ENCODE data around the gene AGRP. TPM values are rescaled to one million over a fixed set of nuclear protein-coding genes. Genes with fewer than 3 reads are reported as not detected.
A peak's percentile ranks its signal among the peaks of the same experiment; 100 is the strongest.

Gene AGRP
- total and polyA plus RNA-seq, 12 donors = 2.9 to 98.1 (median 10.4) TPM

- no peak for DNase-seq
- TF ChIP-seq POLR2A (IDR thresholded peaks at IDR 0.05) (no peak), CTCF (IDR thresholded peaks at IDR 0.05) (no peak)
- Histone ChIP-seq H3K27ac (no peak overlapping the region), H3K4me1 (replicated peaks in 1 of 2) (peaks cover 28 to 54% of the 10 kb centered on the region in 2 donors), H3K27me3 (no peaks in the 10 kb centered on the region), H3K9me3 (replicated peaks in 1 of 3) (no peaks in the 10 kb centered on the region), H3K4me3 (no peak overlapping the region), H3K36me3 (replicated peaks in 1 of 2) (no peaks in the 10 kb centered on the region)
- WGBS, 4 donors = 92 to 93% (median 92%) methylated on average over 4 to 6 of the region's 6 CpGs
- intact Hi-C loops (cut with DNase I) = no loop called here
Observed at GRCh38 chr16:67471758-67472384, 11.5 kb downstream of the AGRP start.

- intact Hi-C loops (cut with DNase I) = no loop called here
- Histone ChIP-seq H3K36me3 (replicated peaks in 1 of 2) (no peaks in the 10 kb centered on the region), H3K4me1 (replicated peaks in 1 of 2) (peaks cover 29 to 43% of the 10 kb centered on the region in 2 donors), H3K27ac (peak overlapping the region in 2 of 5 donors; percentile 5 to 62), H3K27me3 (no peaks in the 10 kb centered on the region), H3K4me3 (no peak overlapping the region), H3K9me3 (replicated peaks in 1 of 3) (no peaks in the 10 kb centered on the region)
- DNase-seq = peak; percentile 91 to 98 (median 97)
- TF ChIP-seq CTCF (IDR thresholded peaks at IDR 0.05) = no peak
- peak in 1 of 2 donors; percentile 40 for TF ChIP-seq POLR2A (IDR thresholded peaks at IDR 0.05)
- 6 to 30% (median 16%) methylated on average over 4 to 7 of the region's 7 CpGs for WGBS, 4 donors
Observed at GRCh38 chr16:67470359-67470758, 13.0 kb downstream of the AGRP start.

- no peak for TF ChIP-seq POLR2A (IDR thresholded peaks at IDR 0.05)
- no peak for TF ChIP-seq CTCF (IDR thresholded peaks at IDR 0.05)
- Histone ChIP-seq H3K36me3 (replicated peaks in 1 of 2) (no peaks in the 10 kb centered on the region), H3K4me1 (replicated peaks in 1 of 2) (peaks cover 38 to 50% of the 10 kb centered on the region in 2 donors), H3K4me3 (no peak overlapping the region), H3K9me3 (replicated peaks in 1 of 3) (no peaks in the 10 kb centered on the region), H3K27me3 (no peaks in the 10 kb centered on the region), H3K27ac (no peak overlapping the region)
- DNase-seq = no peak
- intact Hi-C loops (cut with DNase I) = loop anchor here in 1 of 2 donors (2.0 kb wide), 1 partner anchor 40 kb away; no protein-coding TSS in a partner anchor
- 80 to 88% (median 85%) methylated on average over 5 of the region's 5 CpGs for WGBS, 4 donors
Observed at GRCh38 chr16:67468731-67469130, 14.6 kb downstream of the AGRP start.

- no peaks in the 10 kb centered on the region for H3K9me3 ChIP-seq (replicated peaks in 1 of 3)
- no peak overlapping the region for H3K27ac ChIP-seq
- H3K4me3 ChIP-seq = no peak overlapping the region
- no peaks in the 10 kb centered on the region for H3K27me3 ChIP-seq
- intact Hi-C loops (cut with DNase I) = loop anchor here in 1 of 2 donors (2.0 kb wide), 1 partner anchor 38 kb away; no protein-coding TSS in a partner anchor
- 63 to 69% (median 66%) methylated on average over 6 of the region's 6 CpGs for WGBS, 4 donors
- TF ChIP-seq CTCF (IDR thresholded peaks at IDR 0.05) = no peak
- TF ChIP-seq POLR2A (IDR thresholded peaks at IDR 0.05) = no peak
- peaks cover 52 to 69% of the 10 kb centered on the region in 2 donors for H3K4me1 ChIP-seq (replicated peaks in 1 of 2)
- DNase-seq = no peak
- H3K36me3 ChIP-seq (replicated peaks in 1 of 2) = no peaks in the 10 kb centered on the region
Observed at GRCh38 chr16:67466581-67466980, 16.8 kb downstream of the AGRP start.
